ENCODE measurements around the gene RTN4R. TPM values are rescaled to one million over a fixed set of nuclear protein-coding genes. Genes with fewer than 3 reads are reported as not detected.

The RTN4R gene
- total RNA-seq, 6 donors from 2014 or later, result 2.6 to 13.0 (median 9.0) TPM

DNA sequence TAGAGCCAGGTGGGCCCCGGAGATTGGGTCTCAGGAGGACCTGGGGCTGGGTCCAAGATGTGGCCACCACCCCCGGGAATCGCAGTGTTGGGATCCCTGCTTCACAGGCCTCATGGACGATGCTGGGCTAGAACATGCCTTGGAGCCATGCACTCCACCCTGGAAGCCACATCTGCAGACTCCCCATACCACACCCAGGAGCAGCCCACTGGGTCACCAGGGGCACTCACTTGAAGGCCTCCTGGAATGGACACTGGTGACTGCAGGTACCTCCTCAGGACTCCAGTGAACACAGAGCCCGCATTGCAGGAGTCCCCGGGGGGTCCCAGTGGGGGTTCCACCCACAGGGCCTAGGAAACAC lies 25.0 kb downstream of the RTN4R start:
- ATAC-seq (ENCODE audit: low FRiP score in 2 of 2) (no peak), DNase-seq (no peak)
- Histone ChIP-seq H3K36me3 (no peaks in the 10 kb centered on the region), H3K4me1 (peaks cover 39 to 61% (median 45%) of the 10 kb centered on the region in 4 donors), H3K27me3 (no peaks in the 10 kb centered on the region), H3K9me3 (no peaks in the 10 kb centered on the region), H3K4me3 (peak overlapping the region in 3 of 4 donors; percentile 19 to 35 (median 34)), H3K27ac (peak overlapping the region in 1 of 4 donors; percentile 49)
- TF ChIP-seq POLR2AphosphoS5 (IDR thresholded peaks at IDR 0.05), result no peak
- TF ChIP-seq EP300 (IDR thresholded peaks at IDR 0.05), result no peak
- TF ChIP-seq, protein P1, sequence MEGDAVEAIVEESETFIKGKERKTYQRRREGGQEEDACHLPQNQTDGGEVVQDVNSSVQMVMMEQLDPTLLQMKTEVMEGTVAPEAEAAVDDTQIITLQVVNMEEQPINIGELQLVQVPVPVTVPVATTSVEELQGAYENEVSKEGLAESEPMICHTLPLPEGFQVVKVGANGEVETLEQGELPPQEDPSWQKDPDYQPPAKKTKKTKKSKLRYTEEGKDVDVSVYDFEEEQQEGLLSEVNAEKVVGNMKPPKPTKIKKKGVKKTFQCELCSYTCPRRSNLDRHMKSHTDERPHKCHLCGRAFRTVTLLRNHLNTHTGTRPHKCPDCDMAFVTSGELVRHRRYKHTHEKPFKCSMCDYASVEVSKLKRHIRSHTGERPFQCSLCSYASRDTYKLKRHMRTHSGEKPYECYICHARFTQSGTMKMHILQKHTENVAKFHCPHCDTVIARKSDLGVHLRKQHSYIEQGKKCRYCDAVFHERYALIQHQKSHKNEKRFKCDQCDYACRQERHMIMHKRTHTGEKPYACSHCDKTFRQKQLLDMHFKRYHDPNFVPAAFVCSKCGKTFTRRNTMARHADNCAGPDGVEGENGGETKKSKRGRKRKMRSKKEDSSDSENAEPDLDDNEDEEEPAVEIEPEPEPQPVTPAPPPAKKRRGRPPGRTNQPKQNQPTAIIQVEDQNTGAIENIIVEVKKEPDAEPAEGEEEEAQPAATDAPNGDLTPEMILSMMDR (IDR thresholded peaks at IDR 0.05), result no peak
- TF ChIP-seq POLR2A (IDR thresholded peaks at IDR 0.05), result no peak
- 59 to 83% methylated on average over 2 to 6 of the region's 6 CpGs for WGBS, 2 donors

DNA sequence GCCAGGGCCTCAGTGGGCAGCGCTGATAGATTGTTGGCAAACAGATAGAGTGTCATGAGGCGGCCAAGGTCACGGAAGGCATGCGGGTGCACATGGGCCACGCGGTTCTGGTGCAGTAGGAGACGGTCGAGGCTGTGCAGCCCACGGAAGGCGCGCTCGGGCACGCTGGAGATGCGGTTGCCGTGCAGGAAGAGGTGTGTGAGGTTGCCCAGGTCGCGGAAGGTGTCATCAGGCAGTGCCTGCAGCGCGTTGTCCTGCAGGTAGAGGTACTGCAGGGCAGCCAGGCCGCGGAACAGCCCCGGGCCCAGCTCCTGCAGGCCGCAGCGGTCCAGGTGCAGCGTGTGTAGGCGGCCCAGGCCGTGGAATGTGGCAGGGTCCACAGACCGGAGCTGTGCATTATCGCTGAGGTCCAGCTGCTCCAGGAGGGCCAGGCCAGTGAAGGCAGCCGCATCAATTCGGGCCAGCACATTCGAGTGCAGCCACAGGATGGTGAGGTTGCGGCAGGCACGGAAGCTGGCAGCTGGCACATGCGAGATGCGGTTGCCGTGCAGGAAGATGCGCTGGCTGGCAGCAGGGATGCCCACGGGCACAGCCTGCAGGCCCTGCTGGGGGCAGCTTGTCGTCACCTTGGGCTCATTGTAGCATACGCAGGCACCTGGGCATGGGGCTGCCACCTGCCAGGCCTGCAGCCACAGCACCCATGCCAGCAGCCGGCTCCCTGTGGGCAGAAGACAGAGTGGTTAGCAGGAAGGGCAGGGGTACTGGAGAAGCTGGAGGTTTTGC lies 25.5 kb downstream of the RTN4R start:
- H3K27ac ChIP-seq, result peak overlapping the region in 1 of 4 donors; percentile 49
- H3K4me1 ChIP-seq, result peaks cover 41 to 65% (median 45%) of the 10 kb centered on the region in 4 donors
- H3K9me3 ChIP-seq, result no peaks in the 10 kb centered on the region
- H3K4me3 ChIP-seq, result no peak overlapping the region
- TF ChIP-seq POLR2A (IDR thresholded peaks at IDR 0.05), result no peak
- no peak for TF ChIP-seq POLR2AphosphoS5 (IDR thresholded peaks at IDR 0.05)
- no peak for TF ChIP-seq EP300 (IDR thresholded peaks at IDR 0.05)
- TF ChIP-seq, protein P1 (IDR thresholded peaks at IDR 0.05), result no peak
- ATAC-seq (ENCODE audit: low FRiP score in 2 of 2) (no peak), DNase-seq (peak in 1 of 2 donors; percentile 76)
- 94 to 95% methylated on average over 28 to 37 of the region's 42 CpGs for WGBS, 2 donors
- no peaks in the 10 kb centered on the region for H3K36me3 ChIP-seq
- H3K27me3 ChIP-seq, result no peaks in the 10 kb centered on the region

DNA sequence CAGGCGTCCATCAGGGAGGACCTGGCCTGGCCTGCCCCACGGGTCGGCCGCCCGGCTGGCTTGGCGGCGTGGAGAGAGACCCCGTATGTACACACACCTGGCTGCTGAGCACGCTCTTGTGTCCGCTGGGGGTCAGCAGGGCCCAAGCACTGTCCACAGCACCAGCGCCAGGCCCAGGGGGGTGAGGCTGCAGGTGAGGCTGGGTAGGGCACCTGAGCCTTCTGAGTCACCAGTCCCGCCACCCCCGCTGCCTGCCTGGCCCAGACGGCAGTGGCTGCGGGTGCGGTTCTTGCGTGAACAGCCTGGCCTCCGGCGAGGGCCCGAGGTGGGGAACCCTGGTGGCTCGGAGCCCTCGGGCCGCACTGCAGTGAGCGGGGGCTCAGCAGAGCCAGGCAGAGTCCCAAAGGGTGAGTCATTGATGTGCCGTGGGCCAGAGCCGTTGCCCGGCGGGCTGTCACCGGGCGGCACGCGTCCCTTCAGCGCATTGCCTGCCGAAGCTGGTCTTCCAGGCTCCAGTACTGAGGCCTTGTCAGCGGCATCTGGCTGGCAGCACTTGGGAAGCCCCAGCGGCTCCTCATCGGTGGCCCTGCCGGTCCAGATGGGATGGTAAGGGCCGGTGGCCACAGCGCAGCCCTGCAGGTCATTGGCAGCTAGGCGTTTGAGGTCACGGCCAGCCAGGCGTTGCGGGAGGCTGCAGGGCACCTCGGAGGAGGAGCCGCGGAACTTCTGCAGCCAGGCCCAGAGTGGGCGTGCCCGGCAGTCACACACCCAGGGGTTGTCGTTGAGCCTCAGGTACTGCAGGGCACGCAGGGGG lies 26.3 kb downstream of the RTN4R start:
- Histone ChIP-seq H3K27me3 (no peaks in the 10 kb centered on the region), H3K27ac (no peak overlapping the region), H3K4me3 (no peak overlapping the region), H3K4me1 (peaks cover 41 to 65% (median 45%) of the 10 kb centered on the region in 4 donors), H3K9me3 (no peaks in the 10 kb centered on the region), H3K36me3 (no peaks in the 10 kb centered on the region)
- 96% methylated on average over 11 to 40 of the region's 51 CpGs for WGBS, 2 donors
- peak in 1 of 2 donors; percentile 84 for DNase-seq
- ATAC-seq (ENCODE audit: low FRiP score in 2 of 2), result no peak
- TF ChIP-seq POLR2AphosphoS5 (IDR thresholded peaks at IDR 0.05) (no peak), EP300 (IDR thresholded peaks at IDR 0.05) (no peak), POLR2A (IDR thresholded peaks at IDR 0.05) (no peak)
- TF ChIP-seq, protein P1 (IDR thresholded peaks at IDR 0.05), result no peak

DNA sequence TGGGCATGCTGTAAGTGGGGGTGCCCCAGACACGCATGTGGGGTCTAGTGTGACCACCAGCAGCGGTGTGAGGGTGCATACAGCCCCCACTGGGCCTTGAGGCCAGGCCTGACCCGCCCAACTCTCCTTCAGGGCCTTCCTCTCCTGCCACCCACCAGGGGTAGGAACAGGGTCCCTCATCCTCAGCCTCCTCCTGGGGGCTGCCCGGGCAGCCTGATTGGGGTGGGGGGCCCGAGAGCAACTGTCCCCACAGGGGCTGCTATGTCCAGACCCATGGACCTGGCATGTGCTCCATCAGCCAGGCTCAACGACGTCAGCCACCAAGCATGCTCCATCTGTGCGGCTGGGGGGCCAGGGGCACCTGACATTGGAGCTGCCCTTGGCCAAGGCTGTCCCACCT lies 27.2 kb downstream of the RTN4R start:
- TF ChIP-seq POLR2A (IDR thresholded peaks at IDR 0.05), result no peak
- no peak for TF ChIP-seq EP300 (IDR thresholded peaks at IDR 0.05)
- TF ChIP-seq POLR2AphosphoS5 (IDR thresholded peaks at IDR 0.05), result no peak
- TF ChIP-seq, protein P1 (IDR thresholded peaks at IDR 0.05), result no peak
- Histone ChIP-seq H3K36me3 (no peaks in the 10 kb centered on the region), H3K4me1 (peaks cover 41 to 65% (median 45%) of the 10 kb centered on the region in 4 donors), H3K27me3 (no peaks in the 10 kb centered on the region), H3K27ac (peak overlapping the region in 1 of 4 donors; percentile 73), H3K4me3 (no peak overlapping the region), H3K9me3 (no peaks in the 10 kb centered on the region)
- DNase-seq (peak in 1 of 2 donors; percentile 63), ATAC-seq (ENCODE audit: low FRiP score in 2 of 2) (no peak)
- 91 to 93% methylated on average over 3 to 7 of the region's 8 CpGs for WGBS, 2 donors

Measured in upper lobe of left lung (tissue), 6 donors.